HEK293 (cell line): Measurements from ENCODE around the gene MYRIP.

Source experiments
- KLF10 ChIP-seq: fragments of 450-650 bp; IDR thresholded peaks from 2 replicates; pipeline ENCODE4 v1.5.1; 2018; ENCODE audit warnings: missing biosample characterization, mild to moderate bottlenecking, missing genetic modification characterization
- ZNF114 ChIP-seq: fragments of 450-650 bp; formaldehyde crosslinking; IDR thresholded peaks from 2 replicates; pipeline ENCODE4 v1.5.0; 2017; ENCODE audit warnings: missing biosample characterization, missing genetic modification characterization
- ZNF16 ChIP-seq: fragments of 450-650 bp; formaldehyde crosslinking; IDR thresholded peaks from 2 replicates; pipeline ENCODE4 v1.5.1; 2016; ENCODE audit warnings: low read depth, missing biosample characterization, missing genetic modification characterization
- ZNF350 ChIP-seq: fragments of 450-650 bp; formaldehyde crosslinking; IDR thresholded peaks from 2 replicates; pipeline ENCODE4 v1.5.0; 2017; ENCODE audit warnings: missing biosample characterization, mild to moderate bottlenecking, missing genetic modification characterization
- ZNF558 ChIP-seq: fragments of 450-650 bp; formaldehyde crosslinking; IDR thresholded peaks from 2 replicates; pipeline ENCODE4 v1.5.1; 2016; ENCODE audit warnings: missing biosample characterization, missing genetic modification characterization
- ZNF610 ChIP-seq: fragments of 450-650 bp; formaldehyde crosslinking; IDR thresholded peaks from 2 replicates; pipeline ENCODE4 v1.5.1; 2016; ENCODE audit warnings: missing biosample characterization, missing genetic modification characterization, borderline replicate concordance
- ZNF747 ChIP-seq: fragments of 450-650 bp; formaldehyde crosslinking; IDR thresholded peaks from 2 replicates; pipeline ENCODE4 v1.5.1; 2016; ENCODE audit warnings: missing biosample characterization, missing genetic modification characterization
- ZNF76 ChIP-seq: fragments of 450-650 bp; formaldehyde crosslinking; IDR thresholded peaks from 2 replicates; pipeline ENCODE4; 2016; ENCODE audit warnings: low read depth, missing biosample characterization, missing genetic modification characterization, borderline replicate concordance
- ZNF768 ChIP-seq: fragments of 450-650 bp; formaldehyde crosslinking; IDR thresholded peaks from 2 replicates; pipeline ENCODE4 v1.5.1; 2018; ENCODE audit warnings: missing biosample characterization, mild to moderate bottlenecking, missing genetic modification characterization
- ZNF830 ChIP-seq: fragments of 450-650 bp; IDR thresholded peaks from 2 replicates; pipeline ENCODE4 v1.5.0; 2018; ENCODE audit warnings: missing biosample characterization, missing genetic modification characterization, low read depth, mild to moderate bottlenecking, moderate library complexity
- TF ChIP-seq, protein P1 (sequence below): fragments of 450-650 bp; formaldehyde crosslinking; IDR thresholded peaks from 2 replicates; pipeline ENCODE4 v1.5.1; 2016; ENCODE audit warnings: missing biosample characterization, missing genetic modification characterization
- TF ChIP-seq, protein P2 (sequence below): fragments of 450-650 bp; formaldehyde crosslinking; IDR thresholded peaks from 2 replicates; pipeline ENCODE4 v1.5.1; 2016; ENCODE audit warnings: missing biosample characterization, missing genetic modification characterization
- TF ChIP-seq, protein P3 (sequence below): fragments of 450-650 bp; formaldehyde crosslinking; IDR thresholded peaks from 2 replicates; pipeline ENCODE4 v1.5.1; 2016; ENCODE audit warnings: missing biosample characterization, missing genetic modification characterization

DNA sequence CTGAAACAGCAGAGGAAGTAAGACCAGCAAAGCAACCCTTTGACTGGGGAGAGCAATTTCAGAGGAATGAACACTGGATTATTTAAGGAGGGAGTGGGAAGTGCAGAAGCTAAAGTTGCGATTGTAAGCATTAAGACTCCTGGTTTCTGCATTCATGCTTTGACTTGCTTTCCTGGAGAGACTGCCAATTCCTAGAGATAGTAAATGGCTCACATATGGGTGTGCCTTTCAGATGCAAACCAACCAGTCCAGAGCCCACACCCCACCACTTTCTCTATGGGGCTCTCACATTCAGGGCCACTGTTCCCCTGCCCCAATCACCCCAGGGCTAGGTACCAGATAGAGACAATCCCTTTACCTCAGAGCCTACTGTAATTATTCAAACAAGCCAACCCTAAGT lies 299.2 kb downstream of the MYRIP start:
- TF ChIP-seq, protein P1, sequence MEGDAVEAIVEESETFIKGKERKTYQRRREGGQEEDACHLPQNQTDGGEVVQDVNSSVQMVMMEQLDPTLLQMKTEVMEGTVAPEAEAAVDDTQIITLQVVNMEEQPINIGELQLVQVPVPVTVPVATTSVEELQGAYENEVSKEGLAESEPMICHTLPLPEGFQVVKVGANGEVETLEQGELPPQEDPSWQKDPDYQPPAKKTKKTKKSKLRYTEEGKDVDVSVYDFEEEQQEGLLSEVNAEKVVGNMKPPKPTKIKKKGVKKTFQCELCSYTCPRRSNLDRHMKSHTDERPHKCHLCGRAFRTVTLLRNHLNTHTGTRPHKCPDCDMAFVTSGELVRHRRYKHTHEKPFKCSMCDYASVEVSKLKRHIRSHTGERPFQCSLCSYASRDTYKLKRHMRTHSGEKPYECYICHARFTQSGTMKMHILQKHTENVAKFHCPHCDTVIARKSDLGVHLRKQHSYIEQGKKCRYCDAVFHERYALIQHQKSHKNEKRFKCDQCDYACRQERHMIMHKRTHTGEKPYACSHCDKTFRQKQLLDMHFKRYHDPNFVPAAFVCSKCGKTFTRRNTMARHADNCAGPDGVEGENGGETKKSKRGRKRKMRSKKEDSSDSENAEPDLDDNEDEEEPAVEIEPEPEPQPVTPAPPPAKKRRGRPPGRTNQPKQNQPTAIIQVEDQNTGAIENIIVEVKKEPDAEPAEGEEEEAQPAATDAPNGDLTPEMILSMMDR (tag by site-specific recombination): no peak
- TF ChIP-seq KLF10 (tag by site-specific recombination) (no peak), ZNF350 (tag by site-specific recombination) (no peak), ZNF768 (no peak), ZNF16 (tag by site-specific recombination) (no peak), ZNF747 (no peak), ZNF76 (no peak), ZNF114 (no peak), ZNF830 (tag by site-specific recombination) (no peak), ZNF610 (tag by site-specific recombination) (no peak), ZNF558 (tag by site-specific recombination) (no peak)
- TF ChIP-seq, protein P2, sequence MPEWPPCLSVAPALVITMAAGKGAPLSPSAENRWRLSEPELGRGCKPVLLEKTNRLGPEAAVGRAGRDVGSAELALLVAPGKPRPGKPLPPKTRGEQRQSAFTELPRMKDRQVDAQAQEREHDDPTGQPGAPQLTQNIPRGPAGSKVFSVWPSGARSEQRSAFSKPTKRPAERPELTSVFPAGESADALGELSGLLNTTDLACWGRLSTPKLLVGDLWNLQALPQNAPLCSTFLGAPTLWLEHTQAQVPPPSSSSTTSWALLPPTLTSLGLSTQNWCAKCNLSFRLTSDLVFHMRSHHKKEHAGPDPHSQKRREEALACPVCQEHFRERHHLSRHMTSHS: no peak
- TF ChIP-seq, protein P3, sequence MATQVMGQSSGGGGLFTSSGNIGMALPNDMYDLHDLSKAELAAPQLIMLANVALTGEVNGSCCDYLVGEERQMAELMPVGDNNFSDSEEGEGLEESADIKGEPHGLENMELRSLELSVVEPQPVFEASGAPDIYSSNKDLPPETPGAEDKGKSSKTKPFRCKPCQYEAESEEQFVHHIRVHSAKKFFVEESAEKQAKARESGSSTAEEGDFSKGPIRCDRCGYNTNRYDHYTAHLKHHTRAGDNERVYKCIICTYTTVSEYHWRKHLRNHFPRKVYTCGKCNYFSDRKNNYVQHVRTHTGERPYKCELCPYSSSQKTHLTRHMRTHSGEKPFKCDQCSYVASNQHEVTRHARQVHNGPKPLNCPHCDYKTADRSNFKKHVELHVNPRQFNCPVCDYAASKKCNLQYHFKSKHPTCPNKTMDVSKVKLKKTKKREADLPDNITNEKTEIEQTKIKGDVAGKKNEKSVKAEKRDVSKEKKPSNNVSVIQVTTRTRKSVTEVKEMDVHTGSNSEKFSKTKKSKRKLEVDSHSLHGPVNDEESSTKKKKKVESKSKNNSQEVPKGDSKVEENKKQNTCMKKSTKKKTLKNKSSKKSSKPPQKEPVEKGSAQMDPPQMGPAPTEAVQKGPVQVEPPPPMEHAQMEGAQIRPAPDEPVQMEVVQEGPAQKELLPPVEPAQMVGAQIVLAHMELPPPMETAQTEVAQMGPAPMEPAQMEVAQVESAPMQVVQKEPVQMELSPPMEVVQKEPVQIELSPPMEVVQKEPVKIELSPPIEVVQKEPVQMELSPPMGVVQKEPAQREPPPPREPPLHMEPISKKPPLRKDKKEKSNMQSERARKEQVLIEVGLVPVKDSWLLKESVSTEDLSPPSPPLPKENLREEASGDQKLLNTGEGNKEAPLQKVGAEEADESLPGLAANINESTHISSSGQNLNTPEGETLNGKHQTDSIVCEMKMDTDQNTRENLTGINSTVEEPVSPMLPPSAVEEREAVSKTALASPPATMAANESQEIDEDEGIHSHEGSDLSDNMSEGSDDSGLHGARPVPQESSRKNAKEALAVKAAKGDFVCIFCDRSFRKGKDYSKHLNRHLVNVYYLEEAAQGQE (tag by site-specific recombination): no peak
